KBM-7 (cell line): ENCODE measurements around the gene HOXA5.

ENCODE experiments used
- DNase-seq: peaks from one replicate; pipeline ENCODE4 v3.0.0-alpha.2; 2015
- in situ Hi-C: fragments of 300-500 bp; cut with MboI; formaldehyde crosslinking; loops from 2 replicates; pipeline ENCODE4 v1.14.3; 2020; ENCODE audit warnings: low sequenced_read_pairs, low pct_unique_long_range_greater_than_20kb, mixed read lengths

The HOXA5 gene

GRCh38 chr7:27163288-27164044 is 20.0 kb upstream of the HOXA5 start:
- in situ Hi-C loops: loop anchor here (25.0 kb wide), 1 partner anchor 1301 kb away; no protein-coding TSS in a partner anchor
- DNase-seq: peak; percentile 45

DNA sequence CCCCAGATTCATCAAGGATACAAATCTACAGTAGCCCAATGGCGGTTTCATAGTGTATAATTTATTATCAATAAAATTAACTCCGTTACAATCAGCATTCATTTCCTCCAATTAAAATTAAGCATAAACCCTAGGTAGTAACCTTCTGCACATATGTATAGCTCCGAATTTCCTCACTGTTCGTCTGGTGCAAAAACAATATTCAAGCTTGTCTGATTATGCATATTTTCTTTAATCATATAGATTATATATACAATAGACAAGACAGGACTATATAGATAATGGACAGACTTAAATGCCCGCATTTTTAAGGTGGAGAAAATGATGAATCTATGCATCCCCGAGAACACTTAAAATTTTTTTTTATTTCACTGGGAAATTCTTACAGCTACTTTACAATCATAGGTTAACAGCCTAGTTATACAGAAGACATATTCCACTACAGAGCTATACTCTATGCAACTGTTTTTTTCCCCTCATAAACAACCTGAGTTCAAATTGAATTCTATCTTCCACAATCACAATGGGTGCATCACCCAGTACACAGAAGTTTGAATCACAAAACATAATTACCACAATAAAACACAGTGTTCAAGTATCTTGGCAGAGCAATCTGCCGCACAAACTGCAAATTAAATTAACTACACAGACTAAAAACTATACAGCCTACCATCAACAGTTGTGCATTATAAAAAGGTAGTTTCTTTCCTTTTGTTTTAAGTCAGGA is 19.2 kb upstream of the HOXA5 start:
- peak; percentile 15 for DNase-seq
- in situ Hi-C loops: loop anchor here (25.0 kb wide), 1 partner anchor 1300 kb away; no protein-coding TSS in a partner anchor

DNA sequence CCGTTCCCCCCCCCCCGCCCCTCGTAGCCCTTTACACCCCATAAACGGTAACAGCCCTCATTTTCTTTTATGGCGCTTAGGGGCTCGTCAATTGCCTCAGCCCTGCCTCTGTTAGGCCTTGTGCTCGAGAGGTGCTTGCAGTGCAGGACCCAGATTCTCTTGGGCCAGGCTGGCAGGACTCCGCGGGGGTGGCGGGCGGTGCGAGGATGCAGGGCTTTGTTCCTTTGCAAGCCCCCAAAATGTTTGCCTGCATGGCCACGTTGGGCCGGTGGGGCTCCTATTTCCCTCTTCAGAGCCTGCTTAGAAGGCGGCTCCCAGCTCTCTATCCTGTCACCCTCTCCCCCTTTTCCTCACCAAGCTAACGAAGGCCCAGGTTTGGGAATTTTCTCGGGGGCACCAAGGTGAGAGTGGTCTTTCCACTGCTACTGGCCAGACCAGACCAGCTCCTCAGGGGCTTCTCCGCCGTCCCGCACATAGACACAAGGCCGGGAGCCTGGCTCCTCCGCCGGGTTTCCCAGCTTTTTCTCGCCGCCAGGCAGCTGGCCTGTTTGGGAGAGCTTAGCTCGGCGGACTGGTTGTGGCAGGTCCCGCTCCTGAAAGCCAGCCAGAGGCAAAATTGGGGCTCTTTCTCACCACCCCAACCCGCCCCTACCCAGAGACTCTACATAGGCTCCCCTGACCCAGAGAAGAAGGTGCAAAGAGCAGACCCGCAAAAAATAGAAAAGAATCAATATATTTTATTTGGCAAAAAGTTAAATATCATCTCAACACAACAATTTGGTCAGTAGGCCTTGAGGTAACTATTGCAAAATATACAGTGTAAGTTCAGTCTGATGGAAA is 18.5 kb upstream of the HOXA5 start:
- DNase-seq: peak; percentile 61
- in situ Hi-C loops: loop anchor here (25.0 kb wide), 1 partner anchor 1300 kb away; no protein-coding TSS in a partner anchor

- DNase-seq: peak; percentile 85
- in situ Hi-C loops: loop anchor here (25.0 kb wide), 1 partner anchor 1299 kb away; no protein-coding TSS in a partner anchor
These were observed 17.8 kb upstream of the HOXA5 start for GRCh38 chr7:27161214-27161720.

GRCh38 chr7:27160546-27161213 is 17.2 kb upstream of the HOXA5 start:
- in situ Hi-C loops: loop anchor here (25.0 kb wide), 1 partner anchor 1298 kb away; no protein-coding TSS in a partner anchor

DNA sequence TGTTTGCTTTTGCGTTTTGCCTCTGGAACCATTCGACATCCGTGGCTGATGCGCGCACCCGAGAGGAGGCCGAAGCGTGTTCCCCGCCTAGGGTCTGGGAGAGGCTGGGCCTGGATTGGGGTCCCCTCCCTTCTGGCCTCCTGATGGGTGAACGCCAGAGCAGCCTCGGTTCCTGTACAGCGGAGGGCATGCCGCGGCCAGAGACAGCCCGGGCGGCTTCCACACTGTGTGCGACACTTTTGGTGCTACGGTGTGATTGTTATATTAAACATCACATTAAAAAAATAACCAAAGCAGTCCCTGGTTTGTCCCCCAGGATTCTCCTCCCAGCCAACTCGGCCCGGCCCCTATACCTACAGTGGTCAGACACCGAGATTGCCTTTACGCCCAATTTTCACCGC is 16.7 kb upstream of the HOXA5 start:
- DNase-seq: peak; percentile 60
- in situ Hi-C loops: loop anchor here (25.0 kb wide), 1 partner anchor 1298 kb away; no protein-coding TSS in a partner anchor

More at GRCh38 chr7:27160546-27161213, 17.2 kb upstream of the HOXA5 start:
- peak; percentile 94 for DNase-seq

DNA sequence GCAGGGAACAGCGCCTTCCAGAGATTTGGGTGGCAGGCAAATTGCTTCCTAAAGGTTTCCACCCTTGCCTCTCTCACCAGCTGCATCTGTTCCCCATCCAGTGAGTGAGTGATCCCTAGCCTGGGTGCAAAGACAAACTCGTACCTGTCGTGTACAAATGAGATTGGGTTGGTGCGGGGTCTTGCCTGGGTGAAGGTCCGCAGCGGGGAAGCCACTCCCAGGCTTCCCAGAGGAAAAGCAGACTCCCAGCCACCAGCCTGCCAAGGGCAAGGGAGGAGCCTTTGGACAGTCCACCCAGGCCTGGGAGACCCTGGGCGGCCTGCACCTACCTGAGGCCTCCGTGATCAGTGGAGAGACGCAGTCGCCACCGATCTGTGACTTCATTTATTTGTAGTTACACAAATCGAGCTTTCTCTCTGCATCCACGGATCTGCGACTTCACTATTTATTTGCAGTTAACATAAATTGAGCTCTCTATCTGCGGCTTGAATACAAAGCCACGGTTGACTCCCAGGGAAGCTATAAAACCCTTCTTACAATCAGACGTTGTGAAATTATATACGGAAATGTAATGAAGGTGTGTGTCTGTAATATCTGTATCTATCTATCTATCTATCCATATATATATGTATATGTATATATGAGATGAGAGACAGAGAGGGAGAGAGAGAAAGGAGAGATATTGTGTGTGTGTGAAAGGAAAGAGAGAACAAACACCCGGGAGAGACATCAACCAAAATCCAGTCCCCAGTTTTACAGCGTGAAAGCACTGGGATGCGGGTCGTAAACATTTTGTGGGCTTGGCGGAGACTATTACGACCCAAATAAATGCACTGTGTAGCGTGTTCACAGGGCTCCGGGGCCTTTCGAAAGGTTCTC is 16.0 kb upstream of the HOXA5 start:
- peak; percentile 65 for DNase-seq
- in situ Hi-C loops: loop anchor here (10.0 to 25.0 kb wide), 2 partner anchors 305 to 1297 kb away; no protein-coding TSS in a partner anchor

DNA sequence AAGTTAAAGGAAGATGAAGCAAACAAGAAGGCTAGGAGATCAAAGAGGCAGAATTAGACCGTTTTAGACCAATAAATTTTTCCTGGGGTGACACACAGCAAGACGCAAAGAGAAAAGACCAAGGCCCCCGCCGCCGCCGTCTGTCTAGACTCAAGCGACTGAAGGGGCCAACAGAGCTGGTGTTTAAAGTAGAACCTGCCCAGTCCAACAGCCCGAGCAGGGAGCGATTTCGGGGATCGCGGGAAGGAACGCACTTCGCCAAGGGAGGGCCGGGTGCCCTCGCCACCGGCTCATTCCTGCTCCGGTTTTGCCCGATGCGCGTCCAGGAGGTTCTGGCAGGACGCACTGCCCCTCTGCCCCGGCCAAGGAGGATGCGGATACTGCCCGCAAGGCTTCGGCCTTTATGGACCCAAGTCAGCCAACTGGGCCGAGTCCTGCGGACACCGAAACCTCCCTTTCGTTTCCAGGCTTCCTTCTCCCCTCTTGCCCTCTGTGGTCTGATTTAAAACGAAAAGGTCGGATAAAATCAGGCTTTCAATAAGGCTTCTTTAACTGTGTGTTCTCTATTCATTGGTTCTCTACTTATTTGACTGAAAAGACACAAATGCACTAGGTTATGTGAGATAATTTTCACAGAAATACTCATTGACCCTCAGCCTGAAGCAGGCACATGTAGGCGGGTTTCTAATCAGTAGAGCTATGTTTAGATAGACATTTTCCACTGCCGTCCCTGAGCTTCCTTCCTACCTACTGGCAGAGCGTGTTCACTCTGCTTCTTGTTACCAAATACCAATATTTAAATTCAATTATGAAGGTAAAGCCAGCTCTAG is 15.2 kb upstream of the HOXA5 start:
- in situ Hi-C loops: loop anchor here (10.0 to 25.0 kb wide), 2 partner anchors 304 to 1296 kb away; no protein-coding TSS in a partner anchor
- peak; percentile 42 for DNase-seq

- in situ Hi-C loops: loop anchor here (10.0 to 25.0 kb wide), 2 partner anchors 303 to 1296 kb away; no protein-coding TSS in a partner anchor
- peak; percentile 60 for DNase-seq
These were observed 14.4 kb upstream of the HOXA5 start for GRCh38 chr7:27157702-27158431.

DNA sequence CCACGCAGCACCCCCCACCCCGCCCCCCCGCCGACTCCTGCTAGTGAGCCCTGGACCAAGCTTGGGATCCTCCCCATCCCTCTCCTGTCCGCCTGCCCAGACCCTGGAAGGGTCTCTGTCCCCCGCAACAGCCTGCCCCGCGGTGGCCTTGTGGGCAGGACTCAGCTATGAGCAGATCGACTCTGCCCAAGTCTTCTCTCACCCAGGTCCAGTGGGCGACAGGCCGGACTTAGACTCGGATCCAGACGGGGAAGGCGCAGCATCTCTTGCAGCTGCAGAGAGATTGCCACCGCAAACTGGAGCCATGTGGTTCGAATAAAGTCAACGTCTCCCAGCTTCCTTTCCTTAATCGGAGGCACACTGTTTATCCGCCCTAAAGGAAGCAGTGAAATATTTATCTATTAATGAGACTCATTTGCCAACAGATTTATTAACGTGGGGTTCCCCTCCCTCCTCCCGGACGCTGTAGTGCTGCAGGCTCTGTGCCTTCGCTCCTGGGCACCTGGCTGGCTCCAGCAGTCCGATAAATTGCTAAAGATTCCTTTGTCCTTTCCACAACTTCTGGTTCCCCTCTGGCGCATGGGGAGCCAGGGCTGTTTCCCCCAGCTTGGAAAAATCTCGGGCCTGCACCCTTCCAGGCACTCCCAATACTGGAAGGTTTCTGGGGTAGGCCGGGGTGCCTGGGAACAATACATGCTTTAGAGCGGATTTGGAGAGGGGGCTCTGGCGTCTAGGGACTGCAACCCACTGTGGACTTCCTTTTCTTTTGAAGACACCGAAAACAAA is 13.6 kb upstream of the HOXA5 start:
- in situ Hi-C loops: loop anchor here (10.0 to 25.0 kb wide), 2 partner anchors 302 to 1295 kb away; no protein-coding TSS in a partner anchor
- DNase-seq: peak; percentile 40

GRCh38 chr7:27156508-27156898 is 13.0 kb upstream of the HOXA5 start, which contains the start of gene HOXA7:
TSS of gene HOXA7 (minus strand) at chr7:27156675. CDS start at chr7:27156545, 130 bp downstream.
- peak; percentile 76 for DNase-seq
- in situ Hi-C loops: loop anchor here (10.0 to 25.0 kb wide), 2 partner anchors 302 to 1294 kb away; no protein-coding TSS in a partner anchor

GRCh38 chr7:27155816-27156507 is 12.5 kb upstream of the HOXA5 start:
- in situ Hi-C loops: loop anchor here (10.0 to 25.0 kb wide), 2 partner anchors 301 to 1294 kb away; no protein-coding TSS in a partner anchor
- peak; percentile 74 for DNase-seq

DNA sequence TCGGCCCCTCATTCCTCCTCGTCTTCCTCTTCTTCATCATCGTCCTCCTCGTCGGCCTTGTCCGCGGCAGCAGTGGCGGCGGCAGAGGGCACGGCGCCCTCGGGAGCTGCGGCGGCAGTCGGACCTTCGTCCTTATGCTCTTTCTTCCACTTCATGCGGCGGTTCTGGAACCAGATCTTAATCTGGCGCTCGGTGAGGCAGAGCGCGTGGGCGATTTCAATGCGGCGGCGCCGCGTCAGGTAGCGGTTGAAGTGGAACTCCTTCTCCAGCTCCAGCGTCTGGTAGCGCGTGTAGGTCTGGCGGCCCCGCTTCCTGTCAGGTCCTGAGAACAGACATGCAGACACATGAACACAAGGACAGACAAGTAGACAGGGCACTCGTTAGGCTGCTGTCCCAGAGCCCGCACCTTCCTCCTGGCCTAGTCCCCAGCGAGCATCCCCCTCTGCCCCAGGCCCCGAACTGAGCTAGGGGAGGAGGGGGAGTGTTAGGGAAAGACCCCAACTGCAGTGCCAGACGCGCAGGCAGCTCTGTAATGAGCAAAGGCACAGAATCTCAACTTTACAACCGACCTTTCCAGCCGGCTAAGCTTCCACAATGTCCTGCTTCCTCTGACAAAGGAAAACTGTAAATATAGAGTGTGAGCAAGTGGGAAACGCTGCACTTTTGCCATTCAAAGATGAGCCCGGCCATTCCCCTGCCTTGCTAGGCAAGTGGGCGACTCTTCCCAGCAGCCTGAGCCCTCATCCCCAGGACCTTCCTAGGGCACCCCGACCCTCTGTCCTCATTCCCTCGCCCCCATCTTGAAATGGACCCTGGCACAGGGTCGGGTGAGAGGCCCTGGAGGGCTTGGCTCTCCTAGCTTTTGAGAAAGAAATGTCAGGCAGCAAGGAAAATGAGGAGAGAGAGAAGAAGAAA is 11.7 kb upstream of the HOXA5 start:
- in situ Hi-C loops: loop anchor here (10.0 to 25.0 kb wide), 2 partner anchors 300 to 1293 kb away; no protein-coding TSS in a partner anchor

More for the DNA sequence above, 11.7 kb upstream of the HOXA5 start:
- peak; percentile 76 for DNase-seq
